HepG2 (cell line): ENCODE measurements around the gene TPPP3.

ENCODE experiments used
- CTCF ChIP-seq: sonication (generic); formaldehyde crosslinking; IDR thresholded peaks from 2 replicates; pipeline ENCODE4 v1.5.0; 2020; ENCODE audit warnings: mild to moderate bottlenecking, missing genetic modification reagents, moderate library complexity
- ETS1 ChIP-seq: sonication (generic); formaldehyde crosslinking; IDR thresholded peaks from 2 replicates; pipeline ENCODE4 v1.4.0; 2020; ENCODE audit warnings: missing genetic modification reagents
- ETV6 ChIP-seq: sonication (generic); formaldehyde crosslinking; conservative IDR thresholded peaks from 2 replicates; pipeline ENCODE4 v1.4.0; 2020; ENCODE audit warnings: missing genetic modification reagents
- GZF1 ChIP-seq: sonication (generic); formaldehyde crosslinking; IDR thresholded peaks from 2 replicates; pipeline ENCODE4 v1.5.1; 2020; ENCODE audit warnings: mild to moderate bottlenecking, missing genetic modification reagents
- NKX3-1 ChIP-seq: sonication (generic); formaldehyde crosslinking; IDR thresholded peaks from 2 replicates; pipeline ENCODE4 v1.5.0; 2020; ENCODE audit warnings: missing genetic modification reagents
- THAP8 ChIP-seq: sonication (generic); formaldehyde crosslinking; IDR thresholded peaks from 2 replicates; pipeline ENCODE4 v1.5.1; 2020; ENCODE audit warnings: missing genetic modification reagents, mild to moderate bottlenecking, borderline replicate concordance
- ZNF788 ChIP-seq: sonication (generic); formaldehyde crosslinking; IDR thresholded peaks from 2 replicates; pipeline ENCODE4 v1.5.0; 2020; ENCODE audit warnings: mild to moderate bottlenecking, missing genetic modification reagents, borderline replicate concordance
- TF ChIP-seq, protein P1 (sequence below): sonication (generic); formaldehyde crosslinking; IDR thresholded peaks from 2 replicates; pipeline ENCODE4 v1.4.0; 2020; ENCODE audit warnings: mild to moderate bottlenecking, missing genetic modification reagents

GRCh38 chr16:67388191-67388590 is 5.1 kb downstream of the TPPP3 start:
- TF ChIP-seq ETV6 (no peak), ZNF788 (CRISPR knock-in tag) (no peak), ETS1 (CRISPR knock-in tag) (no peak), NKX3-1 (no peak), THAP8 (CRISPR knock-in tag) (no peak), CTCF (CRISPR knock-in tag) (no peak), GZF1 (CRISPR knock-in tag) (no peak)
- TF ChIP-seq, protein P1, sequence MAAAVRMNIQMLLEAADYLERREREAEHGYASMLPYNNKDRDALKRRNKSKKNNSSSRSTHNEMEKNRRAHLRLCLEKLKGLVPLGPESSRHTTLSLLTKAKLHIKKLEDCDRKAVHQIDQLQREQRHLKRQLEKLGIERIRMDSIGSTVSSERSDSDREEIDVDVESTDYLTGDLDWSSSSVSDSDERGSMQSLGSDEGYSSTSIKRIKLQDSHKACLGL (CRISPR knock-in tag): no peak
